GM18868 (cell line): ENCODE results near the gene APP.
"Not testable (repeated sequence)": the region's sequence is repeated elsewhere in the genome, so short reads cannot be mapped to it uniquely, and the experiment has no call there.

Source experiments
- ATAC-seq: cut with Tn5 transposase; IDR thresholded peaks from one replicate; pipeline ENCODE4 v1.9.1; 2021; ENCODE audit warnings: mild to moderate bottlenecking, moderate library complexity; ENCODE audit not compliant: unreplicated experiment

Gene APP

DNA sequence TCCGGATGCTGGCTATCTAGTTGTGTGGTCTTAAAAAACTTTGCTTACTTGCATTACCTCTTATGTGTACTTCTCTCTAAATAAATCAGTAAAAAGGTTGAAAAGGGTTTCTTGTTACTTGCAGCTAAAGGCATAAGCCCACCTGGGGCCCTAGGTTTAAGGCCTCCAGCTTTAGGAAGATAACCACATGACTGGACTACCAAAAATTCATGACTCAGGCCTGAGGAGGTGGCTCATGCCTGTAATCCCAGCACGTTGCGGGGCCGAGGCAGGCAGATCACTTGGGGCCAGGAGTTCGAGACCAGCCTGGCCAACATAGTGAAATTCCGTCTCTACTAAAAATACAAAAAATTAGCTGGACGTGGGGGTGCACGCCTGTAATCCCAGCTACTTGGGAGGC is 142.9 kb downstream of the APP start:
- no peak for ATAC-seq

DNA sequence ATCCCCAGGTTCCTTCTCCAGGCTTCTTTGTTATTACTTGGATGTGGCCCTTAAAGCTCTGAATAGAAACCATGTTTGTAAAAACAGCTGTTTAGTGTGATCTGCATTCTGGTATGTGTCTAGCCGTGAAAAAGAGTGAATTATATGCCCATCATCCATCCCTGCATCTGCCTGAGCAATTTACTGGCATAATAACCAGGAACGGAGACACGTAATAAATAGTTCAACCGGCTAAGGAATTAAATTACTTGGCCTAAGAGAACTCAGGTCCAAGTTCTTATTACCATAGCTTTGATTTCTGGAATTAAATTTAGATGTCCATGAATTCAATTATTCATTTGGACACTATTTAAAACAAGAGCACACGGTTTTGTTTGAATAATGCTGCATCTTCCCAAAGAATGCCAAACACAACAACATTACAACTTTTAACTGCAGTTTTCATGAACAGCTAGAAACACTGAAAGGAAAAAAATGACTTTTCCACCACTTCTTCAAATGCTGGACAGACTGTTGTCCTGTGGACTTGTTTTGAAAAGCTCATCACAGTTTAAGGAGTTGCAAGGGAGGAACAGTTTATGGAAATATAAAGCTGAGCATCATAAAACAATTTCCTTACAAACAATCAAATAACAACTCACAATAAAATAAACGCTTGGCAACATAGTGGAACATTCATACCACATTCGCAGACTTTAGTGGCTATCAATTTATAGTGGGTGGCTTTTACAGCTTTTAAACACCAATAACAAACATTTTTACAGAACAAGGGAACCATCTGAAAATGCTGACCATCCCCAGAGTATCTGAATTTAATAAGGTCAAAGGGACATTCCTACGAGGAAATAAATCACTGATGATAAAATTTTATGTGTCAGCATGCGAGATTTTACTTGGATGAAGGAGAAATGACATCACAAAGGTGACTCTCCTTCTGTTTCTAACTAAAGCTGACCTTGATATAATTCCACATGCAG is 144.7 kb downstream of the APP start:
- ATAC-seq = no peak

DNA sequence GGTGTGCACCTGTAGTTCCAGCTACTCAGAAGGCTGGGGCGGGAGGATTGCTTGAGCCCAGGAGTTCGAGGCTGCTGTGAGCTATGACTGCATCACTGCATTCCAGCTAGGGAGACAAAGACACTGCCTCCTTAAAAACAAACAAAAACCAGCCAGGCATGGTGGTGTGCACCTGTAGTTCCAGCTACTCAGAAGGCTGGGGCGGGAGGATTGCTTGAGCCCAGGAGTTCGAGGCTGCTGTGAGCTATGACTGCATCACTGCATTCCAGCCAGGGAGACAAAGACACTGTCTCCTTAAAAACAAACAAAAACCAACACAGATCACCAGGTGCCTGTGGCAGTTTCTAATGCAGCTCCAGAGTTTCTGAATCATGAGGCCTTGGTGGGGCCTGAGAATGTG is 147.2 kb downstream of the APP start:
- not testable (repeated sequence) for ATAC-seq

DNA sequence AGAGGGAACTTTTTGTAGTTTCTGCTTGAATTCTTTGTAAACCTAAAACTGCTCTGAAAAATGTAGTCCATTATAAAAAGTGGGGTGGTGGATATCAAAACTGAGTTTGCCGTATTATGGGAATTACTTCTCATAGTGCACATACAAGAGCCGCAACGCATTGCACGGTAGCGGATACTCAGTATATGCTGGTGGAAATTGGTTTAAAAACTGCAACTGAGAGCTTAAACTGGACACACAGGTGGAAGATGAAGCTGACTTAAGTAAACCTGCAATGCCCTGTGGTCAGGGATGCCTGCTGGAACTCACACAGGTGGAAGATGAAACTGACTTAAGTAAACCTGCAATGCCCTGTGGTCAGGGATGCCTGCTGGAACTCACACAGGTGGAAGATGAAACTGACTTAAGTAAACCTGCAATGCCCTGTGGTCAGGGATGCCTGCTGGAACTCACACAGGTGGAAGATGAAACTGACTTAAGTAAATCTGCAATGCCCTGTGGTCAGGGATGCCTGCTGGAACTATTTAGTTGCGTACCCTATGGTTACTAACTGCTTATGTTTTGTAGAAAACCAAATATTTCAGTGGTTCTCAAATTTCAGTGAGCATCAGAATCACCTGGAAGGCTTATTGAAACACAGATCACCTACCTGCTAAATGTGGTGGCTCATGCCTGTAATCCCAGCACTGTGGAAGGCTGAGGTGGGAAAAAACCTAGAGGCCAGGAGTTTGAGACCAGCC is 147.8 kb downstream of the APP start:
- not testable (repeated sequence) for ATAC-seq

DNA sequence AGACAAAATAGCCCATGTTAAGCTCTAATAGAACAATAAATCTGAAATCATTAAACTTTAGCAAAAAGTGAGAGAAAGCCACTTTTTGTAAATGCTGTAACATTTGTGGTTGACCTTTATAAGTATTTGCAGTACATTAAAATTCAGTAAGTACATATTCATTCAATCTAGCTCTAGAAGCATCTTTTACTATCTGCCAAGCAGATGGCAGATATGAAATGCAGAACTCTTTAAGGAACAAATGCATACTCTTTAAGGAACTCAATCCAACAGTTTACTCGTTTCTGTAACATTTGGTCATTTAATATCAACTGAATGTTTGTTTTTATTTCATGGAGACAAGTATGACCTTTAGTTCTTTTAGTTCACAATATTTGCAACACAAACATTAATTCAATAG is 150.1 kb downstream of the APP start:
- ATAC-seq = no peak

DNA sequence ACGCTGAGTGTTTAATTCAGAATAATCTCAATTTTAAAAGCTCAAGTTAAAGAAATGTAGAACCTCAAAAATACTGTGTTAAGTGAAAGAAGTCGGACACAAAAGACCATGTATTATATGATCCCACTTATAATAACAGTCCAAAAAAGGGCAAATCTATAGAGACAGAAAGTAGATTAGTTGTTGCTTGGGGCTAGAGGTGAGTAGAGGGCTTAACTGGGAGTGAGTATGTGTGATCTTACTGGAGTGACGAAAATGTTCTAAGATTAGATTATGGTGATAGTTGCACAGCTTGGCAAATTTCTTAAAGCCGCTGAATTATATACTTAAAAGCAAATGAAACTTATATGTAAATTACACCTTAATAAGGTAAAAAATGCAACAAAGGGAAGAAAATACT is 150.5 kb downstream of the APP start:
- no peak for ATAC-seq

DNA sequence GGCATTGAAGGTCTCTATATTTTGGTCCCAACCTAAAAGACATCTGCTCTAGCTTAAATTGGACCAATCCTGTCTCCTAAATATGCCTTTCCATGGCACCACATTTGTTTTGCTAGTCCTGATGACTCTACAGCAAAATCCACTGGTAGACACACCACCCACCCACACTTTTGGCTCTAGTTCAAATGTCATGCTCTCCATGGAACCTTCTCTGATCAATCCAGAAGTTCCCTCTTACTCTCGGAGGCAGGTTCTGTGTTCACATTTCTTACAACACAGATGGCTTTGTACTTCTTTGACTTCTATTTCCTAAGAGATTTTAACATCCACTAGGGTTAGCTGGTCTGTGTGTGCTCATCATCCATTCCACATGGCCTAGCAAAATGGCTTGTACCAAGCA is 151.3 kb downstream of the APP start:
- ATAC-seq = no peak

DNA sequence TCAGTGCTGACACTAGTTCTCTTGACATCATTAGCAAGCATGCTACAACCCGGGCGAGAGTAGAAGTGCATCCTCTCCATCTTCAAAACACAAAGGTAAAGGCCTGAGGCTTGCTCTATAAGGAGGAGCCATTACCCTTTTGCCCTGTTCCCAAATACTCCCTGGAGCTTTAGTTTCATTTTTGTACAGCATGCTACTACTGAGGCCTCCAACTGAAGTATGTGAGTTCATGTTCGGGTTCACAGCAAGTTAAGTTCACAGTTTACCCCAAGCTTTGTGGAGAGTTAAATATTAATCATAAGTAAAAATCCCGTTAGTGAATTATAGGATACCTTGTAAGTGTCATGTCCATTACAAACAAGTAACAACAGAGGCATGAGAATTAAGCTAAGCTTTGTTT is 156.6 kb downstream of the APP start:
- no peak for ATAC-seq

DNA sequence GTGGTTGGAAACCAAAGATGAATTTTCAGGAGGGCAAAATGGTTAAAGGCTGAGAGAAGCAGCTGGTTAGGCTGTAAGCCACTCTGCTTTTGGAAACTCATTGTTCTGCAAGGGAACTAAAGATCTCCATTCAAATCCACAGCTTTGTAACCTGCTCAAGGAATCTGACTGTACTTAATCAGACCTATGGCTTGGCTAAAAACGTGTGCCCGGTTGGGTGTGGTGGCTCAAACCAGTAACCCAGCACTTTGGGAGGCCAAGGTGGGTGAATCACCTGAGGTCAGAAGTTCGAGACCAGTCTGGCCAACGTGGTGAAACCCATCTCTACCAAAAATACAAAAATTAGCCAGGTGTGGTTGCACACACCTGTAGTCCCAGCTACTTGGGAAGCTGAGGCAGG is 158.1 kb downstream of the APP start:
- ATAC-seq = not testable (repeated sequence)

DNA sequence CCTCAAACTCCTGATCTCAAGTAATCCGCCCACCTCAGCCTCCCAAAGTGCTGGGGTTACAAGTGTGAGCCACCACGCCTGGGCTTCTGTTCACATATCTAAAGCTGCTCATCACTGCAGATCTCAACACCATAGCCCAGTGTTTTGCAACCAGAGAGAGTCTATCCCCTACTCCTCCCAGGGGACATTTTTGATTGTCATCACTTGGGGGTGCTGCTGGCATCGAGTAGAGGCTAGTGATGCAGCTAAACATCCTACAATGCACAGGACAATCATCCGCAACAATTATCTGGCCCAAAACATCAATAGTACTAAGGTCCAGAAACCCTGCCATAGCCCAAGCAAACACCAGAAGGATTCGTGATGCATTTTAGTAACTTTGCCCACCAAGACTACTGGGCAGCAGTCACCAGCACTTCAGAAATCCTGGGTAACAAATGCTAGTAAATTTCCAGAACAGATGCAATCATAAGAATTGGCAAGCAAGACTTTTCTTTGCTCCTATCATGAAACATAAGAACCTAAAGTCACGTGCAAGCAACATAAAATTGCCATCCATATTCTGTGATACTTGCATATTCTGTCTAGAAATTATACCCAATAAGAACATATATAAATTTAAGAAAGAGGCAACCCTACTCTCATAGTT is 159.2 kb downstream of the APP start:
- ATAC-seq = no peak

DNA sequence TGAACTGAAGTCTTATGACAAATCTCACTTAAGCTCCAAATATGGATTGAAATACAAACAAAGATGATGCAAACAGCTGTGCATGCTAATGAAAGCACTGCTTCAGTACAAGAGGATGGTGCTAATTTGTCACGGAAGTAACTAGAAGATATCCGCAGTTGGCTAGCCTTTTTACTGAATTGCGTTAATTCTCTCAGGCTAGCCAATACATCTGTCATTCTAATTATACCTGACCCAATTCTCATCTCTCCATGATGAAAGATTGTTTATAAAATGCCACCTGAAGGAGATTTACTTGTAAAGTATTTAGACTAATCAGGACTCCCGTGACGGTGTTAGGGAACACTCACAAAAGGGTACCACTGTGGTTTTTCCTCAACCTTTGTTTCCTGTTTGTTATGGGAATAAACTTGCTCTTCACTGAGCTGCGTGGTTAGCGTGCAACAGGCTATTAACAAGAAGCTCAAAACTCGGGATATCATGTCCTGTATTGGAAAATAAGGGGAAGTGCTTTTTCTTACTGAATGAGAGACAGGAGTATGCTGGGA is 162.5 kb downstream of the APP start:
- no peak for ATAC-seq

DNA sequence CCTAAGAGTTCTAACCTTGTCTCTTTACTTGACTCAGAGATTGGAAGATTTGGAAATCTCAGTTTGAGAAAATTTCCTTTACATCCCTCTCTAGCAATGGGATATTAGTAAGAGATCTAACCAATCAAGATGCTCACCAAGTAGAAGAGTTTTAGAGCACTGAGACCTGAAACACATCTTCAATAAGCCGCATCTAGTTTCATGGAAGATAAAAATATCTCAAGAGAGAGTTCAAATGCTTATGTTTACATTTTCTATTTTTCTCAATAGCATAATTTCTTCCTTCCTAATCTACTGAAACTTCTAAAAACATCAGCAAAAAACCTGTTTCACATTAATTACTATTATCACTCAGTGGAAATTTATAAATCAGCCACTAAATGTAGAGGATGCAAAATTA is 165.1 kb downstream of the APP start:
- no peak for ATAC-seq

DNA sequence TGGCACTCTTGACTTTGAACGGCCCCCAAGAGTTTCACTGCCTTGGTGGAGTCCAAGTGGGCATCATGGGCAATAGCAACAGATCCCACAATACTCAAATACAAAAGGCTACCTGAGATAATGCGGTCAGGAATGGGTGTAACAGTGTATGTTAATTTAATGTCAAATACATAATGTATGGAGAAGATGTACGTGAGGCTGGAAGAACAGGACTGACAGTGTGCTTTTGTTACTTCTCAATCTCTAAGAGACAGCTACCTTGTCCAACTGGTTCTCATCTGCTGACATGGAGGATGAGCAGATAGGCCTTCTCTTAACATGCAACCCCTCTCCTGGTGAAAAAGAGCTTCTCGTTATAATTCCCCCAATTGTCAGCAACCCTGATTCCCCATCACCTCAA is 167.2 kb downstream of the APP start:
- ATAC-seq = no peak

DNA sequence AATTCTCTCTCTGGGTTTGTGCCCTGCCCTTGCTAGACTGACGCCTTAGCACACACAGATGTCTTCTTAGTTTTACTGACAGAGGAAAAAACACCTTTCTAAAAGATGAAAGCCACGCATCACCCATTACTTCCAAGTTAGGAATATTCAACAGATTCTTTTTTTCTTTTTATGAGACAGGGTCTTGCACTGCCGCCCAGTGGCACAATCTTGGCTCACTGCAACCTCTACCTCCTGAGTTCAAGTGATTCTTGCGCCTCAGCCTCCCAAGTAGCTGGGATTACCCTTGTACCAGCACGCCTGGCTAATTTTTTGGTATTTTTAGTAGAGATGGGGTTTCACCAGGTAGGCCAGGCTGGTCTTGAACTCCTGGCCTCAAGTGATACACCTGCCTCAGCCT is 169.2 kb downstream of the APP start:
- ATAC-seq = no peak

DNA sequence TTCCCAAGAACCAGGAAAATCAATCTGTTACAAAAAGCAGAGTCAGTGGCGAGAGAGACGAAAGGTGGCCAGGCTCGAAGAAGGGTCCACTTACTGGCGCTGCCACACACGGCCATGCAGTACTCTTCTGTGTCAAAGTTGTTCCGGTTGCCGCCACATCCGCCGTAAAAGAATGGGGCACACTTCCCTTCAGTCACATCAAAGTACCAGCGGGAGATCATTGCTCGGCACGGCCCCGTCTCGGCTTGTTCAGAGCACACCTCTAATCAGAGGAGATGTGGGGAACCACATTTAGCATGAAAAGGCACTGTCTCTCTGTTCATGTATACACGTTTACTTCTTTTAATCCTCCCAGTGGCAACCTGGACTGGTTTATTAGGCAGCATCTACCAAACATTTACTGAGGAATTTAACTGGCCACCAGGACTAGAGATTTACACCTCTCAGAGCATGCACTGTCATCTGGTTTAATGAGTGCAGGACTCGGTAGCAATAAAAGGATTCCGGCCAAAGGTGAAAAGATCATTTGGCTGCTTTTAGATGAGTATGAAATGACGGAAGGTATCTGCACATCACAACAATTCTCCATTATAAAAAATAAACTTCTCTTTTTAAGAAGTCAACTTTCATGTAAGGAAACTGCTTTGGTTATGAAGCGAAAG is 170.5 kb downstream of the APP start:
- no peak for ATAC-seq

DNA sequence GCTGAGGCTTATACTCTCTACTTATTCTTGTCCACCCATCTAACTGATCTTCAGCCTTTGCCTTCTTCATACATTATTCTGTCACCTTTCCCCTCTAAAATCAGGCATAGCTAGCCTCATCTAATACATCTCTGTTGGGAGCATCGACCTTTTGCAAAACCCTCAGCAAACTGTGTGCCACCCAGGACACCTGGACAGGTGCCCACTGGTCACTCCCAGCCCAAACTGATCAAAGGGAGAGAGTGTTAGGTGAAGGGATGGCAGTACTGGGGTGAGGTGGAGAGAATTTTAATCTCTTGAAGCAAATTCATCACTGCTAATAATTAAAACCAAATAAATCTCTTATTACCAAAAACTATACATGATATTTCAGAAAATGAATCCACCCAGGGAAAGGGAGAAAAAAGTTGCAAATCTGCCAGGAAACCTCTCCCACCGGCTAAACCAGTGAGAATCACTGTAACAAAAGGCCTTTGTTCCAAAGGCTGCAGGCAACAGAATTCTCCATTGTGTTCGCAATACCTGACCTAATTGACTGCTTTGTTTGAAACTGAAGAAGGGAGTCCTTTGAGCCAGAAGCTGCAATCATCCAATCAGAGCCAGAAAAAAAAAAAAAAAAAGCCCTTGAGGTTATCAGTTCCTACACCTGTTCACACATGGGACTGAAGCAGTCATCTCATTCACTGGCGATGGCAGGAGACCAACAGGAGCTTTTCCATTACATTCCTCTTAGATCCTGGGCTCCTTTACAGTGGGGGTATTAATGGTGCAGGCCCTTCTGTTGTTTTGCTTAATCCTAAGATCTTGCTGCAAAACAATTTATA is 172.6 kb downstream of the APP start:
- no peak for ATAC-seq

DNA sequence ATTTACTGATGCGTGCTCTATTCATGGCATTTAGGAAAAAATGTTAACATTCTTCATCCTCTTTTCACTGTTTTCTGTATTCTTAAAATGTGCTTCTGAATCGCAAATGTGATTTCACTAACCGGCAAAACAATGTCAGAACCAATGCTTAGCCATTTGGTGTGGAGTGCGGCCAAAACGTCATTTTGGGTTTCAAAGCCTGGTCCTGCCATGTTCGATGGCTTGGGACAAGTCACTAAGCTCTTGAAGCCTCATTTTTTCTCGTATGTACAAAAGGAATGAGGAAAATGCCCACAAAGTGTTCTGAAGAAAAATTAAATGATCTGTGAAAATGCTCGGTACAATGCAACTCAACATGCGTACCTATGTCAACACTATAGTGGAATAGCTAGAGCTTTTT is 175.3 kb downstream of the APP start:
- ATAC-seq = no peak

DNA sequence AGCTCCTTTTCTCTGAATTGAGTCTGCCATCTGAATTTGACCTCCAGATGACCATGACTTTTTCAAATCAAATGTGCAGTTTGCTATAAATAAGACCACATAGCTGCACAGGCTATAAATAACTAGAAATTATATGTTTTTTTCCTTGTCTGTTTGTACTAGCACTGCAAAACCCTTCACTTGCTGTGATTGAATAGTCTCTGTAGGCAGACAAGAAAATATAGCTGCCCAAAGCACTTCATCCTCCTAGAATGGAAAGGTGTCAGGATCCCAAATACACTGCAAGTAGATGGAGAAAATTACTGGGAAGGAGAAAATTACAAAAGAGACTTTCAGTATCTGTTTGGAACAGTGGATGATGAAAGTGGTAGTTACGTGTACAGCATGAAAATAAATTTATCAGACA is 175.8 kb downstream of the APP start:
- ATAC-seq = no peak

DNA sequence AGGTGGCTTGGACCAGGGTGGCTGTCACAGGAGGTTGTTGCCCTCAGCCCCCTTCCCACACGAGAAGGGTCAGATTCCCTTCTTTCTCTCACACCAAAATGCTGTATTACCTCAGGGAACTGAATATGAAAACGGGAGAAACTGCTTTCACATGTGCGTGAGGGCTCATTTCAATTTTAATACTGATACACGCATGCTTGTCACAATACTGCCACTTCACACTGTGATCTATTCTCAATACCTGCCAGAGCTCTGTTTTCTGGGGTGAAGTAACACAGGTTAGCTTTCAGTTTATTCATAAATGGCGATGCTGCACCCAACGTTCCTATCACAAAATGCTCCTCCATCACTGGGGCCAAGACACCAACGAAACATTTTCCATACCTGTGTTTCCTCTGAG is 181.8 kb downstream of the APP start:
- no peak for ATAC-seq

DNA sequence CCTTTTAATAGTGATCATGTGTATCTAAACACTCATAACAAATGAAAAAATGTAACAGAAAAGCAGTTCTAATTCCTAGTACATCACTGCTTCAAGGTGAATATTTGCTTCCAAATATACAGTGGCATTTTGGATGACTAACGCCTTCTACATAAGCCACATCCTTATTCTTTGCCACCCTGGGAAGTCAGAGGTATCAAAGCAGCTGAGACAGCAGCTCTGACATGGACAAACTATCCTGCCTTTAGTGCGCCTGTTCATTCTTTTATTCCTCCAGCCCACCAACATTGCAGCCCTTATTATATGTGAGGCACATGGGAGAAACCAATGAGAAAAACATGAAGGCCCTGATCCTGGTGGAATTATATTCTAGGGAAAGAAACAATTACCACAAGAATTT is 183.0 kb downstream of the APP start:
- ATAC-seq = no peak
